AG10803 (cell line): ENCODE results near the gene NMRAL1.

Source experiments
- DNase-seq: peaks from one replicate; pipeline ENCODE4 v3.0.0; 2010; ENCODE audit warnings: low read depth
- H3K4me3 ChIP-seq: 2 replicates; pipeline ENCODE4 v1.5.1; 2011; ENCODE audit warnings: mild to moderate bottlenecking, low read length, control low read depth
- CTCF ChIP-seq: conservative IDR thresholded peaks from 2 replicates; pipeline ENCODE4 v1.5.1; 2011; ENCODE audit warnings: mild to moderate bottlenecking, low read length, control low read depth, inconsistent platforms

NMRAL1 gene

GRCh38 chr16:4510747-4511426 is 36.5 kb upstream of the NMRAL1 start:
- no peak for DNase-seq
- no peak for TF ChIP-seq CTCF
- H3K4me3 ChIP-seq, result no peak overlapping the region

GRCh38 chr16:4510131-4510530 is 35.7 kb upstream of the NMRAL1 start:
- no peak for DNase-seq
- no peak for TF ChIP-seq CTCF
- no peak overlapping the region for H3K4me3 ChIP-seq

GRCh38 chr16:4509420-4509819 is 35.0 kb upstream of the NMRAL1 start:
- TF ChIP-seq CTCF, result no peak
- DNase-seq, result no peak
- no peak overlapping the region for H3K4me3 ChIP-seq

- DNase-seq, result no peak
- no peak for TF ChIP-seq CTCF
- H3K4me3 ChIP-seq, result no peak overlapping the region
These were observed 34.4 kb upstream of the NMRAL1 start for GRCh38 chr16:4508806-4509205.

GRCh38 chr16:4507588-4508345 is 33.3 kb upstream of the NMRAL1 start:
- H3K4me3 ChIP-seq, result no peak overlapping the region
- no peak for DNase-seq
- TF ChIP-seq CTCF, result no peak

GRCh38 chr16:4506450-4506849 is 32.0 kb upstream of the NMRAL1 start:
- DNase-seq, result peak; percentile 85
- TF ChIP-seq CTCF, result peak; percentile 96
- no peak overlapping the region for H3K4me3 ChIP-seq
